ENCODE results near the gene SLC16A6. TPM values are rescaled to one million over a fixed set of nuclear protein-coding genes. Genes with fewer than 3 reads are reported as not detected.

SLC16A6 gene
- total RNA-seq, 2 experiments from 2014 or later, result 8.0 to 8.1 TPM

Other genes with a start within 250 kb of the SLC16A6 start
- 100 to 1,000 TPM; 118 to 121 TPM for gene AMZ2, start 43.1 kb downstream of the SLC16A6 start, total RNA-seq
- 1 to 10 TPM; 8.3 to 9.9 TPM for gene ARSG, start 368 bp upstream of the SLC16A6 start, total RNA-seq
- gene WIPI1, start 166.4 kb upstream of the SLC16A6 start, total RNA-seq, result 10 to 100 TPM; 12.0 to 14.3 TPM
- 100 to 1,000 TPM; 181 to 182 TPM for gene PRKAR1A, start 221.3 kb upstream of the SLC16A6 start, total RNA-seq

All from activated CD8-positive, alpha-beta memory T cell treated with anti-CD3 and anti-CD28 coated beads for 36 hours (primary cell).